GM12878 (cell line): ENCODE measurements around the gene TDP1. TPM values are rescaled to one million over a fixed set of nuclear protein-coding genes. Genes with fewer than 3 reads are reported as not detected.

Experiments
- ATAC-seq: fragments of 200-7000 bp; cut with Tn5 transposase; 3 replicates; pipeline ENCODE4 v1.9.1; 2020; ENCODE audit warnings: mild to moderate bottlenecking, moderate library complexity
- BruUV-seq: library from RNA; stranded (reverse); fragments of 400-500 nt; replicated peaks from 2 replicates; lab custom pipeline; 2021; lab: Mats Ljungman, UMichigan
- CTCF ChIA-PET: fragments of 300-600 bp; sonication (Branson Sonifier 250); formaldehyde crosslinking; extraction: SDS; loops from one replicate; lab custom pipeline; 2021; ENCODE audit warnings: inconsistent platforms; lab: Yijun Ruan, JAX
- POLR2A ChIA-PET: fragments of 350-600 bp; formaldehyde crosslinking; extraction: SDS; loops from one replicate; lab custom pipeline; 2021; ENCODE audit warnings: inconsistent platforms; lab: Charles Lee
- RAD21 ChIA-PET: fragments of 300-600 bp; sonication (Branson Sonifier 250); formaldehyde crosslinking; loops from one replicate; lab custom pipeline; 2023; ENCODE audit warnings: antibody characterized with exemption; ENCODE audit not compliant: unreplicated experiment; lab: Charles Lee
- SMC1A ChIA-PET: fragments of 300-600 bp; sonication (Branson Sonifier 250); formaldehyde crosslinking; loops from one replicate; lab custom pipeline; 2023; ENCODE audit not compliant: unreplicated experiment, uncharacterized antibody; lab: Charles Lee
- DNase-seq: peaks from one replicate; pipeline ENCODE4 v3.0.0-alpha.2; 2011; ENCODE audit warnings: low read depth, low spot score
- FAIRE-seq: peaks from 3 replicates; lab custom pipeline; 2011; peaks lifted over from hg19 to GRCh38; lab: Jason Lieb, UNC
- H2AFZ ChIP-seq: 2 replicates; pipeline ENCODE4 v1.6.0; 2011; ENCODE audit warnings: low read depth, low read length, control low read depth; ENCODE audit not compliant: control insufficient read depth
- H3K27ac ChIP-seq: 2 replicates; pipeline ENCODE4 v1.5.1; 2011; ENCODE audit warnings: control low read depth; ENCODE audit not compliant: control insufficient read depth, insufficient read depth
- H3K27me3 ChIP-seq, 2 experiments: replicated peaks in 1 of 2; 2 replicates each; pipeline versions ENCODE4 v1.6.0 to v1.6.1; 2011; ENCODE audit warnings: low read length in 1 of 2; ENCODE audit not compliant: control insufficient read depth in 2 of 2, insufficient read depth in 2 of 2
- H3K36me3 ChIP-seq, 2 experiments: 2 replicates each; pipeline ENCODE4 v1.5.1; 2011; ENCODE audit warnings: low read length in 1 of 2; ENCODE audit not compliant: control insufficient read depth in 2 of 2, insufficient read depth in 2 of 2
- H3K4me1 ChIP-seq: 2 replicates; pipeline ENCODE4 v1.6.1; 2011; ENCODE audit warnings: mild to moderate bottlenecking, low read length, moderate library complexity, mixed read lengths; ENCODE audit not compliant: control insufficient read depth, insufficient read depth
- H3K4me2 ChIP-seq: 2 replicates; pipeline ENCODE4 v1.6.0; 2011; ENCODE audit warnings: control low read depth; ENCODE audit not compliant: control insufficient read depth, insufficient read depth
- H3K4me3 ChIP-seq: fragments of 200-600 bp; sonication (generic); 2 replicates; pipeline ENCODE4 v1.5.1; 2016
- H3K79me2 ChIP-seq: 2 replicates; pipeline ENCODE4 v1.6.0; 2011; ENCODE audit warnings: low read length; ENCODE audit not compliant: control insufficient read depth, insufficient read depth
- H3K9ac ChIP-seq: 2 replicates; pipeline ENCODE4 v1.8.0; 2011; ENCODE audit warnings: low read length, control low read depth, mixed read lengths; ENCODE audit not compliant: control insufficient read depth, insufficient read depth
- H3K9me3 ChIP-seq: replicated peaks from 3 replicates; pipeline ENCODE4 v1.5.1; 2011; ENCODE audit warnings: mild to moderate bottlenecking, low read length; ENCODE audit not compliant: control insufficient read depth, insufficient read depth
- H4K20me1 ChIP-seq: 2 replicates; pipeline ENCODE4 v1.6.0; 2011; ENCODE audit not compliant: control insufficient read depth, insufficient read depth
- BCL11A ChIP-seq: IDR thresholded peaks from 2 replicates; pipeline ENCODE4 v1.6.1; 2011; ENCODE audit warnings: low read depth, low read length
- EED ChIP-seq: sonication (generic); IDR thresholded peaks from 2 replicates; pipeline ENCODE4 v1.6.1; 2016; ENCODE audit warnings: antibody characterized with exemption, low read depth
- HDGF ChIP-seq: fragments of 450-650 bp; IDR thresholded peaks from 2 replicates; pipeline ENCODE4 v1.6.1; 2016; ENCODE audit warnings: antibody characterized with exemption
- IKZF2 ChIP-seq, 2 experiments: fragments of 450-650 bp; IDR thresholded peaks; 2 replicates each; pipeline ENCODE4 v1.6.1; 2017; ENCODE audit warnings: mild to moderate bottlenecking in 2 of 2, moderate library complexity in 2 of 2
- MYC ChIP-seq: IDR thresholded peaks from 2 replicates; pipeline ENCODE4 v1.6.1; 2011; ENCODE audit warnings: mild to moderate bottlenecking, low read length, moderate library complexity, inconsistent platforms; ENCODE audit not compliant: insufficient read depth, insufficient replicate concordance, insufficient read length, severe bottlenecking
- NR2F1 ChIP-seq: fragments of 450-650 bp; conservative IDR thresholded peaks from 2 replicates; pipeline ENCODE4 v1.6.1; 2017; ENCODE audit warnings: mild to moderate bottlenecking
- ZBED1 ChIP-seq: IDR thresholded peaks from 2 replicates; pipeline ENCODE4 v1.6.1; 2016; ENCODE audit warnings: borderline replicate concordance
- WGBS: methylation state at CpG from one replicate; pipeline ENCODE4 v1.1.6; 2016; ENCODE audit warnings: low lambda C conversion rate; ENCODE audit not compliant: insufficient replicate concordance, insufficient coverage; ENCODE audit errors: missing lambda C conversion rate; 5-methylcytosine and 5-hydroxymethylcytosine counted together
- in situ Hi-C: fragments of 300-500 bp; cut with MboI; formaldehyde crosslinking; loops from 9 replicates; pipeline ENCODE4 v1.14.3; 2018; ENCODE audit warnings: mixed read lengths
- intact Hi-C: fragments of 100-400 bp; cut with micrococcal nuclease; formaldehyde crosslinking; loops from one replicate; pipeline ENCODE4 v1.14.2; 2022; ENCODE audit not compliant: unreplicated experiment
- polyA plus RNA-seq, 11 experiments: library from polyadenylated mRNA; depleted of rRNA in 4 of 11; unstranded in 6 of 11; stranded (reverse) in 5 of 11; fragments of >200 nt; fragmentation: Nextera tagmentation in 4 of 11; fragmentation: Illumina TruSeq in 1 of 11; extraction: Ambion mirVana in 4 of 11; extraction: Trizol in 1 of 11; gene quantifications; 1 replicate in 1 of 11; 2 replicates in 10 of 11; pipeline versions ENCODE4 v1.2.1 to v1.2.3, GENCODE V29; 2011 to 2016; ENCODE audit warnings: inconsistent platforms in 2 of 11, missing spikeins in 2 of 11, low read depth in 1 of 11
- total RNA-seq, 4 experiments: library from RNA; depleted of rRNA in 3 of 4; stranded (reverse); fragments of >200 nt in 3 of 4; fragmentation: Illumina TruSeq in 1 of 4; extraction: Trizol in 1 of 4; gene quantifications; 2 replicates each; pipeline versions ENCODE4 v1.2.1 to v1.2.3, GENCODE V29; 2013 to 2021
- TF ChIP-seq, protein P1 (sequence below): fragments of 450-650 bp; IDR thresholded peaks from 2 replicates; pipeline ENCODE4 v1.6.1; 2018; ENCODE audit warnings: borderline replicate concordance, mild to moderate bottlenecking; ENCODE audit not compliant: partially characterized antibody
- TF ChIP-seq, protein P2 (sequence below): IDR thresholded peaks from 2 replicates; pipeline ENCODE4 v1.6.1; 2011; ENCODE audit warnings: low read depth, mild to moderate bottlenecking, low read length, moderate library complexity, borderline replicate concordance; ENCODE audit errors: extremely low read depth
- TF ChIP-seq, protein P3 (sequence below): fragments of 450-650 bp; formaldehyde crosslinking; IDR thresholded peaks from 2 replicates; pipeline ENCODE4 v1.4.0; 2020; ENCODE audit warnings: mild to moderate bottlenecking, moderate library complexity

TDP1 gene
- total and polyA plus RNA-seq, 10 of the 15 experiments (the other 5 are each of a cell fraction or from before 2014, with no cell fraction given): 40.2 to 60.4 (median 54.1) TPM

DNA sequence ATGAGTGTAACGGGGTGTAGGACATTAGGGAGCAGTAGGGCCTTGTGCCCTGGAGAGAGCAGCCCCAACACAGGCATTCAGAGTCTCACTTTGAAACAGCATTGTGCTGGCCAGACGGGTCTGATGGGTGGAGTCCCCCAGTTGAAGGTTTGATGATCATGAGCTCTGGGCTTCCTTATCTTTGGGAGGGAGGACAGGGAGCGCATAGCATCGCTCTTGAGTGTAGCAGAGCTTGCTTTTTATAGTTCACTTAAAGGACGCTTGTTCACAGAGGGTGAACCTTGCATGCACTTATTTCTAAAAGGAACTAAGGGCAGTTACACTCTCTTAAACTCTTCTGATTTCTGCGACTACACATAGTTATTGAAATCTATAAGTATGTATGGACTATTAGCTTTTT, 116.6 kb downstream of the TDP1 start:
- Histone ChIP-seq H3K27ac (no peak overlapping the region), H3K4me2 (no peak overlapping the region), H3K79me2 (no peaks in the 10 kb centered on the region), H3K4me1 (no peaks in the 10 kb centered on the region), H3K4me3 (no peak overlapping the region), H3K9me3 (no peaks in the 10 kb centered on the region), H3K27me3 (no peaks in the 10 kb centered on the region; a peak in 1 of 4 replicates), H3K9ac (no peak overlapping the region), H2AFZ (no peak overlapping the region), H3K36me3 (no peaks in the 10 kb centered on the region), H4K20me1 (no peaks in the 10 kb centered on the region)
- in situ Hi-C loops: no loop called here
- ChIA-PET POLR2A (no interaction called here), CTCF (interaction anchor here (0.7 kb wide), 1 partner anchor 110 kb away, joined by 3 read pairs; no protein-coding TSS in a partner anchor), SMC1A (no interaction called here), RAD21 (no interaction called here)
- TF ChIP-seq MYC (no peak), ZBED1 (no peak), HDGF (no peak), BCL11A (no peak), NR2F1 (no peak), IKZF2 (IDR thresholded peaks at IDR 0.05) (no peak), EED (no peak)
- TF ChIP-seq, protein P1, sequence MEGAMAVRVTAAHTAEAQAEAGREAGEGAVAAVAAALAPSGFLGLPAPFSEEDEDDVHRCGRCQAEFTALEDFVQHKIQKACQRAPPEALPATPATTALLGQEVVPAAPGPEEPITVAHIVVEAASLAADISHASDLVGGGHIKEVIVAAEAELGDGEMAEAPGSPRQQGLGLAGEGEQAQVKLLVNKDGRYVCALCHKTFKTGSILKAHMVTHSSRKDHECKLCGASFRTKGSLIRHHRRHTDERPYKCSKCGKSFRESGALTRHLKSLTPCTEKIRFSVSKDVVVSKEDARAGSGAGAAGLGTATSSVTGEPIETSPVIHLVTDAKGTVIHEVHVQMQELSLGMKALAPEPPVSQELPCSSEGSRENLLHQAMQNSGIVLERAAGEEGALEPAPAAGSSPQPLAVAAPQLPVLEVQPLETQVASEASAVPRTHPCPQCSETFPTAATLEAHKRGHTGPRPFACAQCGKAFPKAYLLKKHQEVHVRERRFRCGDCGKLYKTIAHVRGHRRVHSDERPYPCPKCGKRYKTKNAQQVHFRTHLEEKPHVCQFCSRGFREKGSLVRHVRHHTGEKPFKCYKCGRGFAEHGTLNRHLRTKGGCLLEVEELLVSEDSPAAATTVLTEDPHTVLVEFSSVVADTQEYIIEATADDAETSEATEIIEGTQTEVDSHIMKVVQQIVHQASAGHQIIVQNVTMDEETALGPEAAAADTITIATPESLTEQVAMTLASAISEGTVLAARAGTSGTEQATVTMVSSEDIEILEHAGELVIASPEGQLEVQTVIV: no peak
- TF ChIP-seq, protein P2, sequence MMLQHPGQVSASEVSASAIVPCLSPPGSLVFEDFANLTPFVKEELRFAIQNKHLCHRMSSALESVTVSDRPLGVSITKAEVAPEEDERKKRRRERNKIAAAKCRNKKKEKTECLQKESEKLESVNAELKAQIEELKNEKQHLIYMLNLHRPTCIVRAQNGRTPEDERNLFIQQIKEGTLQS: no peak
- TF ChIP-seq, protein P3, sequence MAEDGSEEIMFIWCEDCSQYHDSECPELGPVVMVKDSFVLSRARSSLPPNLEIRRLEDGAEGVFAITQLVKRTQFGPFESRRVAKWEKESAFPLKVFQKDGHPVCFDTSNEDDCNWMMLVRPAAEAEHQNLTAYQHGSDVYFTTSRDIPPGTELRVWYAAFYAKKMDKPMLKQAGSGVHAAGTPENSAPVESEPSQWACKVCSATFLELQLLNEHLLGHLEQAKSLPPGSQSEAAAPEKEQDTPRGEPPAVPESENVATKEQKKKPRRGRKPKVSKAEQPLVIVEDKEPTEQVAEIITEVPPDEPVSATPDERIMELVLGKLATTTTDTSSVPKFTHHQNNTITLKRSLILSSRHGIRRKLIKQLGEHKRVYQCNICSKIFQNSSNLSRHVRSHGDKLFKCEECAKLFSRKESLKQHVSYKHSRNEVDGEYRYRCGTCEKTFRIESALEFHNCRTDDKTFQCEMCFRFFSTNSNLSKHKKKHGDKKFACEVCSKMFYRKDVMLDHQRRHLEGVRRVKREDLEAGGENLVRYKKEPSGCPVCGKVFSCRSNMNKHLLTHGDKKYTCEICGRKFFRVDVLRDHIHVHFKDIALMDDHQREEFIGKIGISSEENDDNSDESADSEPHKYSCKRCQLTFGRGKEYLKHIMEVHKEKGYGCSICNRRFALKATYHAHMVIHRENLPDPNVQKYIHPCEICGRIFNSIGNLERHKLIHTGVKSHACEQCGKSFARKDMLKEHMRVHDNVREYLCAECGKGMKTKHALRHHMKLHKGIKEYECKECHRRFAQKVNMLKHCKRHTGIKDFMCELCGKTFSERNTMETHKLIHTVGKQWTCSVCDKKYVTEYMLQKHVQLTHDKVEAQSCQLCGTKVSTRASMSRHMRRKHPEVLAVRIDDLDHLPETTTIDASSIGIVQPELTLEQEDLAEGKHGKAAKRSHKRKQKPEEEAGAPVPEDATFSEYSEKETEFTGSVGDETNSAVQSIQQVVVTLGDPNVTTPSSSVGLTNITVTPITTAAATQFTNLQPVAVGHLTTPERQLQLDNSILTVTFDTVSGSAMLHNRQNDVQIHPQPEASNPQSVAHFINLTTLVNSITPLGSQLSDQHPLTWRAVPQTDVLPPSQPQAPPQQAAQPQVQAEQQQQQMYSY (CRISPR knock-in tag): no peak
- FAIRE-seq (no peak), DNase-seq (no peak), ATAC-seq (no peak)
- intact Hi-C loops: no loop called here
- no TSS peak for BruUV-seq
- 64% methylated on average over 6 of the region's 6 CpGs for WGBS
